Lower leg skin (tissue), 4 donors: ENCODE measurements around the gene EPHA1. TPM values are rescaled to one million over a fixed set of nuclear protein-coding genes. Genes with fewer than 3 reads are reported as not detected.

Source experiments
- DNase-seq, 2 donors: peaks; one replicate each; pipeline ENCODE4 v3.0.0-alpha.2; 2019; ENCODE audit warnings: low spot score in 2 of 2
- H3K4me3 ChIP-seq: fragments of 200-600 bp; sonication (generic); 2 replicates; pipeline ENCODE4 v1.5.1; 2017; ENCODE audit warnings: mild to moderate bottlenecking, low read depth; ENCODE audit not compliant: poor library complexity, severe bottlenecking
- POLR2A ChIP-seq, 2 donors: fragments of 450-650 bp; IDR thresholded peaks; one replicate each; pipeline ENCODE4 v1.6.1; 2016 to 2017; ENCODE audit warnings: antibody characterized with exemption in 2 of 2, mild to moderate bottlenecking in 1 of 2, moderate library complexity in 1 of 2
- WGBS, 2 donors: methylation state at CpG; one replicate each; pipeline ENCODE4 v1.1.5; 2018; 5-methylcytosine and 5-hydroxymethylcytosine counted together
- intact Hi-C: fragments of 100-400 bp; cut with DNase I; formaldehyde crosslinking; loops from one replicate; pipeline ENCODE4 v1.15.0; 2023; ENCODE audit warnings: low total_unique reads
- microRNA-seq, 2 donors: library from miRNA; unstranded; fragments of <30 nt; microRNA quantifications; one replicate each; pipeline ENCODE4, GENCODE V29; 2016; ENCODE audit warnings: borderline replicate concordance in 2 of 2, borderline number of aligned reads in 1 of 2
- total RNA-seq, 4 donors: library from RNA; depleted of rRNA; stranded (reverse); fragments of >200 nt; gene quantifications; one replicate each; pipeline ENCODE4 v1.1.0, GENCODE V29; 2016
- TF ChIP-seq, protein P1 (sequence below), 3 donors: fragments of 450-650 bp; IDR thresholded peaks; one replicate each; pipeline ENCODE4 v1.5.1; 2016; ENCODE audit warnings: antibody characterized with exemption in 3 of 3, mild to moderate bottlenecking in 3 of 3, moderate library complexity in 2 of 3

Gene EPHA1
- total RNA-seq, 4 donors from 2014 or later = 51.7 to 94.5 (median 64.2) TPM

DNA sequence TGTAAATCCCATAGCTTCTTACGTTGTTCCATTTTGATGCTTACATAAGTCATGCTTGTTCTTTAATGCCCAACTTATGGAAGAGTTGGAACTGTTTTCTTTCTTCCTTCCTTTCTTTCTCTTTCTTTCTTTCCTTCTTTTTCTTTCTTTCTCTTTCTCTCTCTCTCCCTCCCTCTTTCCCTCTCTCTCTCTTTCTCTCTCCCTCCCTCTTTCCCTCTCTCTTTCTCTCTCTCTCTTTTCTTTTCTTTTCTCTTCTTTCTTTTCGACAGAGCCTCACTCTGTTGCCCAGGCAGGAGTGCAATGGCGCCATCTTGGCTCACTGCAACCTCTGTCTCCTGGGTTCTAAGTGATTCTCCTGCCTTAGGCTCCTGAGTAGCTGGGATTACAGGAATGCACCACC is 65.1 kb downstream of the EPHA1 start:
- DNase-seq = no peak
- no peak overlapping the region for H3K4me3 ChIP-seq
- TF ChIP-seq, protein P1, sequence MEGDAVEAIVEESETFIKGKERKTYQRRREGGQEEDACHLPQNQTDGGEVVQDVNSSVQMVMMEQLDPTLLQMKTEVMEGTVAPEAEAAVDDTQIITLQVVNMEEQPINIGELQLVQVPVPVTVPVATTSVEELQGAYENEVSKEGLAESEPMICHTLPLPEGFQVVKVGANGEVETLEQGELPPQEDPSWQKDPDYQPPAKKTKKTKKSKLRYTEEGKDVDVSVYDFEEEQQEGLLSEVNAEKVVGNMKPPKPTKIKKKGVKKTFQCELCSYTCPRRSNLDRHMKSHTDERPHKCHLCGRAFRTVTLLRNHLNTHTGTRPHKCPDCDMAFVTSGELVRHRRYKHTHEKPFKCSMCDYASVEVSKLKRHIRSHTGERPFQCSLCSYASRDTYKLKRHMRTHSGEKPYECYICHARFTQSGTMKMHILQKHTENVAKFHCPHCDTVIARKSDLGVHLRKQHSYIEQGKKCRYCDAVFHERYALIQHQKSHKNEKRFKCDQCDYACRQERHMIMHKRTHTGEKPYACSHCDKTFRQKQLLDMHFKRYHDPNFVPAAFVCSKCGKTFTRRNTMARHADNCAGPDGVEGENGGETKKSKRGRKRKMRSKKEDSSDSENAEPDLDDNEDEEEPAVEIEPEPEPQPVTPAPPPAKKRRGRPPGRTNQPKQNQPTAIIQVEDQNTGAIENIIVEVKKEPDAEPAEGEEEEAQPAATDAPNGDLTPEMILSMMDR (IDR thresholded peaks at IDR 0.05) = no peak
- TF ChIP-seq POLR2A (IDR thresholded peaks at IDR 0.05) = no peak
- intact Hi-C loops = no loop called here
- WGBS, 2 donors = 61 to 92% methylated on average over 3 of the region's 3 CpGs

DNA sequence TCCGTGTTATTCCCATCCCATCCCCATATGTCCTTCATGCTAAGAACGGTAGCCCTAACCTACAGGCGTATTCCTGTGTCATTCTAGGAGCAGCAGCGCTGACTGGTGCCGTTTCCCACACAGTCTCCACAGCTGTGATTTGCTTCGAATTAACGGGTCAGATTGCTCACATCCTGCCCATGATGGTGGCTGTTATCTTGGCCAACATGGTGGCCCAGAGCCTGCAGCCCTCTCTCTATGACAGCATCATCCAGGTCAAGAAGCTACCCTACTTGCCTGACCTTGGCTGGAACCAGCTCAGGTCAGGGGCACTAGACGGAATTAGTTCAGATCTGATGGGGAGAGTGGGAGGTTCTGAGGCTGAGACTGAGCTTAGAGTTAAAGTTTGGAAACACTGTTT is 66.8 kb downstream of the EPHA1 start:
- WGBS, 2 donors = 89 to 91% methylated on average over 8 of the region's 8 CpGs
- intact Hi-C loops = no loop called here
- no peak for TF ChIP-seq POLR2A (IDR thresholded peaks at IDR 0.05)
- TF ChIP-seq, protein P1 (IDR thresholded peaks at IDR 0.05) = no peak
- DNase-seq = peak in 1 of 2 donors; percentile 69
- H3K4me3 ChIP-seq = no peak overlapping the region

Small RNA genes within 50 kb of the gene (microRNA-seq; reads per million reads assigned to microRNA genes)
- 0 to 0.68 reads per million in 2 donors for gene MIR6892

Other genes with a start within 250 kb of the EPHA1 start
- not detected for gene TAS2R39, start 225.4 kb downstream of the EPHA1 start, total RNA-seq
- gene TAS2R40, start 186.8 kb downstream of the EPHA1 start, total RNA-seq = not detected
- gene GSTK1, start 145.4 kb downstream of the EPHA1 start, total RNA-seq = 100 to 1,000 TPM in 3 of 4 donors, 10 to 100 TPM in 1; 97.0 to 180 (median 139) TPM
- gene TMEM139, start 123.9 kb downstream of the EPHA1 start, total RNA-seq = 10 to 100 TPM in 3 of 4 donors, 1 to 10 TPM in 1; 7.8 to 12.8 (median 11.6) TPM
- 10 to 100 TPM in 3 of 4 donors, 1 to 10 TPM in 1; 9.6 to 22.7 (median 16.0) TPM for gene CASP2, start 120.5 kb downstream of the EPHA1 start, total RNA-seq
- not detected for gene CLCN1, start 92.7 kb downstream of the EPHA1 start, total RNA-seq
- 1 to 10 TPM in 1 of 4 donors, under 1 TPM in 2, not detected in 1; 0.27 to 1.4 (median 0.42) TPM for gene FAM131B, start 46.1 kb downstream of the EPHA1 start, total RNA-seq
- 10 to 100 TPM; 45.6 to 91.1 (median 60.9) TPM for gene ZYX, start 27.5 kb downstream of the EPHA1 start, total RNA-seq
- gene TAS2R60, start 34.6 kb upstream of the EPHA1 start, total RNA-seq = not detected
- gene TAS2R41, start 69.0 kb upstream of the EPHA1 start, total RNA-seq = under 1 TPM in 1 of 4 donors, not detected in 3; 0.78 TPM
- 1 to 10 TPM in 2 of 4 donors, not detected in 2; 2.1 to 2.3 TPM for gene CTAGE15, start 162.9 kb upstream of the EPHA1 start, total RNA-seq
- gene TCAF2, start 212.1 kb upstream of the EPHA1 start, total RNA-seq = 10 to 100 TPM in 1 of 4 donors, 1 to 10 TPM in 3; 6.3 to 15.5 (median 6.8) TPM